Smooth muscle cell (in vitro differentiated cells): ENCODE data around the gene TBC1D10A. TPM values are rescaled to one million over a fixed set of nuclear protein-coding genes. Genes with fewer than 3 reads are reported as not detected.

Source experiments
- DNase-seq: peaks from one replicate; lab custom pipeline; 2025; ENCODE audit not compliant: unreplicated experiment; lab: John Stamatoyannopoulos, UW
- H2AFZ ChIP-seq: fragments of 200-600 bp; sonication (generic); 2 replicates; pipeline ENCODE4 v1.6.0; 2016; ENCODE audit warnings: antibody characterized with exemption, low read depth, mild to moderate bottlenecking
- H3F3A ChIP-seq: fragments of 200-600 bp; sonication (generic); 2 replicates; pipeline ENCODE4 v1.6.0; 2017; ENCODE audit warnings: antibody characterized with exemption, low read depth
- H3K27ac ChIP-seq: fragments of 200-600 bp; sonication (generic); 2 replicates; pipeline ENCODE4 v1.5.1; 2016; ENCODE audit warnings: low read depth, mild to moderate bottlenecking
- H3K27me3 ChIP-seq: fragments of 200-600 bp; sonication (generic); 2 replicates; pipeline ENCODE4 v1.6.1; 2016; ENCODE audit warnings: low read depth, mild to moderate bottlenecking
- H3K36me3 ChIP-seq: fragments of 200-600 bp; sonication (generic); 2 replicates; pipeline ENCODE4 v1.5.1; 2016; ENCODE audit warnings: low read depth
- H3K4me1 ChIP-seq: fragments of 200-600 bp; sonication (generic); 2 replicates; pipeline ENCODE4 v1.5.1; 2016; ENCODE audit warnings: low read depth
- H3K4me2 ChIP-seq: fragments of 200-600 bp; sonication (generic); 2 replicates; pipeline ENCODE4 v1.6.0; 2016; ENCODE audit warnings: mild to moderate bottlenecking
- H3K4me3 ChIP-seq: fragments of 200-600 bp; sonication (generic); 2 replicates; pipeline ENCODE4 v1.5.1; 2016; ENCODE audit warnings: mild to moderate bottlenecking
- H3K79me2 ChIP-seq: fragments of 200-600 bp; sonication (generic); 2 replicates; pipeline ENCODE4 v1.6.0; 2016; ENCODE audit warnings: low read depth, mild to moderate bottlenecking
- H3K9ac ChIP-seq: fragments of 200-600 bp; sonication (generic); 2 replicates; pipeline ENCODE4 v1.6.0; 2016; ENCODE audit warnings: low read depth
- H3K9me3 ChIP-seq: fragments of 200-600 bp; sonication (generic); replicated peaks from 2 replicates; pipeline ENCODE4 v1.5.1; 2016; ENCODE audit warnings: low read depth
- H4K20me1 ChIP-seq: fragments of 200-600 bp; sonication (generic); 2 replicates; pipeline ENCODE4 v1.6.0; 2016; ENCODE audit warnings: low read depth
- WGBS: methylation state at CpG from one replicate; pipeline ENCODE4 v1.1.7; 2016; ENCODE audit warnings: low lambda C conversion rate; 5-methylcytosine and 5-hydroxymethylcytosine counted together
- polyA plus RNA-seq: library from polyadenylated mRNA; unstranded; fragments of >200 nt; fragmentation: Nextera tagmentation; extraction: Ambion mirVana; gene quantifications from 2 replicates; pipeline ENCODE4 v1.2.1, GENCODE V29; 2016
- total RNA-seq: library from RNA; depleted of rRNA; stranded (reverse); fragments of >200 nt; gene quantifications from 2 replicates; pipeline ENCODE4 v1.2.3, GENCODE V29; 2014
- TF ChIP-seq, protein P1 (sequence below): fragments of 200-600 bp; sonication (generic); IDR thresholded peaks from 2 replicates; pipeline ENCODE4 v1.5.1; 2017; ENCODE audit warnings: borderline replicate concordance, mild to moderate bottlenecking, antibody characterized with exemption; ENCODE audit not compliant: insufficient read depth, poor library complexity, severe bottlenecking

The TBC1D10A gene
- total and polyA plus RNA-seq, 2 experiments from 2014 or later: 16.8 to 51.1 TPM

DNA sequence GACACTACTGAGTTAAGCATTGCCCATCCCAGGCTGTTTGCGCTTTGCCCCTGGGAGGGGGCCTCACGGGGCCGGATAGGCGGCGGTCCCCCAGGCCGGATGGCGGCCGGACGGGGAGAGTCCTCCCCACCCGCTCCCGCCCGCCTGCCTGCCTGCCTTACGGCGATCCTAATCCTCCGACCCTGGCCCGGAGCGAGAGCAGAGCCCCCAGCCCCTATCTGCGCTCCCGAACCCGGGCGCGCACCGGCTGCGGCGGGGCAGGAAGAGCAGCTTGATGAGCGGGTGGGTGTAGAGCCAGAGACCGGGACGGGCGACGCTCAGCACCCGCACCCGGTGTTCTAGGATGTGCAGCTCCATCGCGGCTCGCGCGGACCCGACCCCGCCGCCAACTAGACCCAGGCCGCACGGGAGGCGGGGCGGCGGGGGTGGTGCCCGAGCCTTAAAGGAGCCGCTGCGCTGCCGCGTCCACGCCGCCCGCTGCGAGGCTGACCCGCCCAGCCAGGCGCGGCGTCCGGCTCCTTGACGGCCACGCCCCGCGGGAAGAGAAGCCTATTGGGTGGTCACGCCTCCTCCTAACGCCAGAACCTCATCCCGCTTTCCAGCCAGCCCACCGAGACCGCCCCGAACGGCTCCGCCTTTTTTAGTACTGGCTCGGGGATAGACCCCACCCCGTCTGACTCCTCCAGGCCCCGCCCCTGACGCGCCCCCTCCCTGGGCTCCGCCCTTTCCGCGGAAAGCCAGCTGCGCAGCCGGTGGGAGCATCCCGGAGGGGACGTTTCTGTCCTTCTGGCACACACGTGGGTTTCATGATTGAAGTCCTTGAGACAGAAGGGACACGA, 37.4 kb downstream of the TBC1D10A start, which contains the start of gene CASTOR1:
CASTOR1 (minus strand) TSS at position 365 of the 839 bp plus-strand sequence; CDS start at position 357, 8 bp downstream.
- H3K4me2 ChIP-seq: peak within 1 kb of the TSS; percentile 93
- 2% methylated on average over 63 of the region's 85 CpGs for whole genome bisulfite sequencing
- H3K9me3 ChIP-seq: no peaks in the 10 kb centered on the region
- peak; percentile 92 for DNase-seq
- peak within 1 kb of the TSS; percentile 79 for H3K4me3 ChIP-seq
- no peak within 1 kb of the TSS for H2AFZ ChIP-seq
- peaks cover 17% of the 10 kb centered on the region for H3F3A ChIP-seq
- peaks cover 14% of the 10 kb centered on the region for H3K4me1 ChIP-seq
- H3K36me3 ChIP-seq: no peaks in the 10 kb centered on the region
- no peaks in the 10 kb centered on the region for H3K27me3 ChIP-seq
- H3K27ac ChIP-seq: peak within 1 kb of the TSS; percentile 36
- H4K20me1 ChIP-seq: peaks cover 46% of the 10 kb centered on the region
- H3K79me2 ChIP-seq: no peaks in the 10 kb centered on the region
- TF ChIP-seq, protein P1, sequence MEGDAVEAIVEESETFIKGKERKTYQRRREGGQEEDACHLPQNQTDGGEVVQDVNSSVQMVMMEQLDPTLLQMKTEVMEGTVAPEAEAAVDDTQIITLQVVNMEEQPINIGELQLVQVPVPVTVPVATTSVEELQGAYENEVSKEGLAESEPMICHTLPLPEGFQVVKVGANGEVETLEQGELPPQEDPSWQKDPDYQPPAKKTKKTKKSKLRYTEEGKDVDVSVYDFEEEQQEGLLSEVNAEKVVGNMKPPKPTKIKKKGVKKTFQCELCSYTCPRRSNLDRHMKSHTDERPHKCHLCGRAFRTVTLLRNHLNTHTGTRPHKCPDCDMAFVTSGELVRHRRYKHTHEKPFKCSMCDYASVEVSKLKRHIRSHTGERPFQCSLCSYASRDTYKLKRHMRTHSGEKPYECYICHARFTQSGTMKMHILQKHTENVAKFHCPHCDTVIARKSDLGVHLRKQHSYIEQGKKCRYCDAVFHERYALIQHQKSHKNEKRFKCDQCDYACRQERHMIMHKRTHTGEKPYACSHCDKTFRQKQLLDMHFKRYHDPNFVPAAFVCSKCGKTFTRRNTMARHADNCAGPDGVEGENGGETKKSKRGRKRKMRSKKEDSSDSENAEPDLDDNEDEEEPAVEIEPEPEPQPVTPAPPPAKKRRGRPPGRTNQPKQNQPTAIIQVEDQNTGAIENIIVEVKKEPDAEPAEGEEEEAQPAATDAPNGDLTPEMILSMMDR: no peak
- peak within 1 kb of the TSS; percentile 63 for H3K9ac ChIP-seq

GRCh38 chr22:30288419-30289140, 38.2 kb downstream of the TBC1D10A start:
- peak overlapping the region; percentile 79 for H3K4me3 ChIP-seq
- peaks cover 14% of the 10 kb centered on the region for H3K4me1 ChIP-seq
- peak overlapping the region; percentile 36 for H3K27ac ChIP-seq
- peak overlapping the region; percentile 63 for H3K9ac ChIP-seq
- DNase-seq: no peak
- H3K36me3 ChIP-seq: no peaks in the 10 kb centered on the region
- peaks cover 38% of the 10 kb centered on the region for H4K20me1 ChIP-seq
- H2AFZ ChIP-seq: no peak overlapping the region
- WGBS: 21% methylated on average over 26 of the region's 27 CpGs
- peaks cover 17% of the 10 kb centered on the region for H3F3A ChIP-seq
- H3K4me2 ChIP-seq: peak overlapping the region; percentile 93
- no peaks in the 10 kb centered on the region for H3K79me2 ChIP-seq
- H3K9me3 ChIP-seq: no peaks in the 10 kb centered on the region
- TF ChIP-seq, protein P1: no peak
- no peaks in the 10 kb centered on the region for H3K27me3 ChIP-seq

GRCh38 chr22:30287648-30288418, 38.9 kb downstream of the TBC1D10A start:
- H3K4me1 ChIP-seq: peaks cover 14% of the 10 kb centered on the region
- DNase-seq: peak; percentile 57
- no peaks in the 10 kb centered on the region for H3K36me3 ChIP-seq
- no peak overlapping the region for H3K9ac ChIP-seq
- peaks cover 31% of the 10 kb centered on the region for H4K20me1 ChIP-seq
- WGBS: 28% methylated on average over 5 of the region's 5 CpGs
- H2AFZ ChIP-seq: no peak overlapping the region
- H3F3A ChIP-seq: peaks cover 17% of the 10 kb centered on the region
- no peaks in the 10 kb centered on the region for H3K79me2 ChIP-seq
- no peaks in the 10 kb centered on the region for H3K27me3 ChIP-seq
- TF ChIP-seq, protein P1: peak; percentile 60
- H3K27ac ChIP-seq: peak overlapping the region; percentile 36
- no peaks in the 10 kb centered on the region for H3K9me3 ChIP-seq
- H3K4me2 ChIP-seq: peak overlapping the region; percentile 93
- H3K4me3 ChIP-seq: peak overlapping the region; percentile 79
